Pericardium fibroblast (primary cell): Measurements from ENCODE around the gene APEH. TPM values are rescaled to one million over a fixed set of nuclear protein-coding genes. Genes with fewer than 3 reads are reported as not detected.

Experiments used
- total RNA-seq: library from RNA; depleted of rRNA; stranded (reverse); fragments of >200 nt; gene quantifications from 2 replicates; pipeline ENCODE4 v1.2.3, GENCODE V29; 2015

APEH gene
- total RNA-seq: 67.1 and 89.7 TPM in 2 replicates

GRCh38 chr3:49673715-49674496 is at the start of gene APEH:
APEH (plus strand) TSS chr3:49674351; CDS start chr3:49674402, 51 bp downstream.

GRCh38 chr3:49689046-49689907 is 15.1 kb downstream of the APEH start, which contains the start of the genes MST1 and RNF123:
MST1 (minus strand) TSS chr3:49689474; CDS start chr3:49688691, 783 bp downstream.
RNF123 (plus strand) TSS chr3:49689557; CDS start chr3:49691166, 1,609 bp downstream.

GRCh38 chr3:49719214-49719884 is 45.2 kb downstream of the APEH start, which contains the start of gene AMIGO3:
AMIGO3 (minus strand) TSS chr3:49719684; CDS start chr3:49719465, 219 bp downstream.

GRCh38 chr3:49723628-49724551 is 49.7 kb downstream of the APEH start, which contains the start of gene GMPPB:
GMPPB (minus strand) TSS chr3:49723951; CDS start chr3:49723726, 225 bp downstream.

Other genes starting within 250 kb of the APEH start
- 4.3 and 11.8 TPM in 2 replicates for gene NICN1, start 245.0 kb upstream of the APEH start, total RNA-seq
- 36.0 and 128 TPM in 2 replicates for gene DAG1, start 204.1 kb upstream of the APEH start, total RNA-seq
- 0.09 and 0.12 TPM in 2 replicates for gene BSN, start 119.9 kb upstream of the APEH start, total RNA-seq
- 9.8 and 10.6 TPM in 2 replicates for gene MST1, start 15.1 kb downstream of the APEH start, total RNA-seq
- 23.7 and 31.4 TPM in 2 replicates for gene RNF123, start 15.2 kb downstream of the APEH start, total RNA-seq
- 1.9 TPM in 1 of 2 replicates, not detected in the other for gene AMIGO3, start 45.3 kb downstream of the APEH start, total RNA-seq
- 17.7 and 35.0 TPM in 2 replicates for gene GMPPB, start 49.6 kb downstream of the APEH start, total RNA-seq
- 27.1 and 28.2 TPM in 2 replicates for gene IP6K1, start 112.2 kb downstream of the APEH start, total RNA-seq
- gene CDHR4, start 125.5 kb downstream of the APEH start, total RNA-seq: 0.12 TPM in 1 of 2 replicates, not detected in the other
- gene INKA1, start 128.9 kb downstream of the APEH start, total RNA-seq: 3.4 and 11.9 TPM in 2 replicates
- 31.2 and 52.0 TPM in 2 replicates for gene UBA7, start 139.6 kb downstream of the APEH start, total RNA-seq
- gene TRAIP, start 182.2 kb downstream of the APEH start, total RNA-seq: 1.2 and 1.5 TPM in 2 replicates
- not detected in 2 replicates for gene CAMKV, start 195.6 kb downstream of the APEH start, total RNA-seq
- 0.68 and 2.0 TPM in 2 replicates for gene MST1R, start 229.5 kb downstream of the APEH start, total RNA-seq